Measurements from ENCODE around the gene MTFR2. TPM values are rescaled to one million over a fixed set of nuclear protein-coding genes. Genes with fewer than 3 reads are reported as not detected.
A peak's percentile ranks its signal among the peaks of the same experiment; 100 is the strongest.

MTFR2 gene
- total and polyA plus RNA-seq, 2 of the 13 experiments (the other 11 are each of a cell fraction or from before 2014, with no cell fraction given), result 6.7 to 10.7 TPM

- TF ChIP-seq ZFP91 (CRISPR knock-in tag; IDR thresholded peaks at IDR 0.05; ENCODE audit: borderline replicate concordance) (no peak), CCDC6 (CRISPR knock-in tag; IDR thresholded peaks at IDR 0.05) (peak; percentile 1), CBX1 (IDR thresholded peaks at IDR 0.05; ENCODE audit: low read depth) (no peak), MTF2 (CRISPR knock-in tag; IDR thresholded peaks at IDR 0.05; ENCODE audit: borderline replicate concordance) (no peak), BHLHE40 (IDR thresholded peaks at IDR 0.05; ENCODE audit: low read length) (no peak; the same call in 1 of the 2 replicates), RNF2 (conservative IDR thresholded peaks at IDR 0.05; ENCODE audit: low read depth) (peak; percentile 19; the same call in 1 of the 2 replicates), E2F5 (CRISPR knock-in tag; conservative IDR thresholded peaks at IDR 0.05) (no peak; the same call in 1 of the 2 replicates), ZNF382 (CRISPR knock-in tag; IDR thresholded peaks at IDR 0.05; ENCODE audit: borderline replicate concordance) (no peak), ZNF776 (CRISPR knock-in tag; IDR thresholded peaks at IDR 0.05) (no peak), ZNF30 (CRISPR knock-in tag; IDR thresholded peaks at IDR 0.05) (no peak), EZH2 (conservative IDR thresholded peaks at IDR 0.05; ENCODE audit: low read depth, low read length) (no peak), KIAA2018 (CRISPR knock-in tag; IDR thresholded peaks at IDR 0.05; ENCODE audit: borderline replicate concordance) (no peak), GZF1 (CRISPR knock-in tag; IDR thresholded peaks at IDR 0.05) (no peak), FOXA1 (IDR thresholded peaks at IDR 0.05) (no peak), FOXA1 (CRISPR knock-in tag; IDR thresholded peaks at IDR 0.05) (peak; percentile 44; the same call in 1 of the 2 replicates), ZNF850 (CRISPR knock-in tag; conservative IDR thresholded peaks at IDR 0.05) (no peak), ZNF678 (CRISPR knock-in tag; IDR thresholded peaks at IDR 0.05) (no peak), TEAD3 (CRISPR knock-in tag; optimal IDR thresholded peaks at IDR 0.05; ENCODE audit: borderline replicate concordance) (peak; percentile 6), ZNF263 (CRISPR knock-in tag; IDR thresholded peaks at IDR 0.05) (0 out of 2 replicates have a peak, but pooled peaks have one; percentile 23), DDIT3 (CRISPR knock-in tag; IDR thresholded peaks at IDR 0.05) (no peak)
These were observed 38.6 kb upstream of the MTFR2 start (continued) for GRCh38 chr6:136288566-136289326.

Measured in HepG2 (cell line).